Measurements from ENCODE around the gene ZNF28.
"Not testable (repeated sequence)": the region's sequence is repeated elsewhere in the genome, so short reads cannot be mapped to it uniquely, and the experiment has no call there.

Gene ZNF28

DNA sequence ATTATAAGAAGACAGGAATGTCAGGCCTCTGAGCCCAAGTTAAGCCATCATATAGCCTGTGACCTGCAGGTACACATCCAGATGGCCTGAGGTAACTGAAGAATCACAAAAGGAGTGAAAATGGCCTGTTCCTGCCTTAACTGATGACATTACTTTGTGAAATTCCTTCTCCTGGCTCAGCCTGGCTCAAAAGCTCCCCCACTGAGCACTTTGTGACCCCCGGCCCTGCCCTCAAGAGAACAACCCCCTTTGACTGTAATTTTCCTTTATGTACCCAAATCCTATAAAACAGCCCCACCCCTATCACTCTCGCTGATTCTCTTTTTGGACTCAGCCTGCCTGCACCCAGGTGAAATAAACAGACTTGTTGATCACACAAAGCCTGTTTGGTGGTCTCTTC is 65.0 kb downstream of the ZNF28 start:
- not testable (repeated sequence) for H3K27me3 ChIP-seq (ENCODE audit: insufficient read depth, low read length); H3K4me3 ChIP-seq (ENCODE audit: low read depth, low read length); H3K79me2 ChIP-seq (ENCODE audit: control insufficient read depth, insufficient read depth, low read length, unreplicated experiment); H3K4me1 ChIP-seq (ENCODE audit: control insufficient read depth, insufficient read depth, low read length, unreplicated experiment); H3K27ac ChIP-seq (ENCODE audit: low read depth, low read length); H2AFZ ChIP-seq (ENCODE audit: low read length, unreplicated experiment); H3K36me3 ChIP-seq (ENCODE audit: insufficient read depth, low read length)

DNA sequence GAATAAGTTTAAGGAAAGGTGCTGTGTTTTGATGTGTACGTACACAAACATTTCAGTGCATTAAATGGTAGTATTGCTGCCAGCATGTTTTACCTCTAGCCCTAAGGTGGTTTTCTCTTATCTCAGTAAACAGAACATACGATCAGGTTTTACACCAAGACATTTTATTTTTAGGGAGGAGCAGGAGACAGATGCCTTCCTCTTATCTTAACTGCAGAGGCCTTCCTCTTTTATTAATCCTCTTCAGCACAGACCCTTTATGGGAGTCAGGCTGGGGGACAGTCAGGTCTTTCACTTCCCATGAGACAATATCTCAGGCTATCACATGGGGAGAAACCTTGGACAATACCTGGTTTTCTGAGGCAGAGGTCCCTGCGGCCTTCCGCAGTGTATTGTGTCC is 71.7 kb downstream of the ZNF28 start:
- no peak overlapping the region for H2AFZ ChIP-seq (ENCODE audit: low read length, unreplicated experiment)
- H3K27me3 ChIP-seq (ENCODE audit: insufficient read depth, low read length) = no peaks in the 10 kb centered on the region
- no peaks in the 10 kb centered on the region for H3K79me2 ChIP-seq (ENCODE audit: control insufficient read depth, insufficient read depth, low read length, unreplicated experiment)
- H3K4me3 ChIP-seq (ENCODE audit: low read depth, low read length) = no peak overlapping the region
- no peak overlapping the region for H3K27ac ChIP-seq (ENCODE audit: low read depth, low read length)
- no peaks in the 10 kb centered on the region for H3K4me1 ChIP-seq (ENCODE audit: control insufficient read depth, insufficient read depth, low read length, unreplicated experiment)
- no peaks in the 10 kb centered on the region for H3K36me3 ChIP-seq (ENCODE audit: insufficient read depth, low read length)

DNA sequence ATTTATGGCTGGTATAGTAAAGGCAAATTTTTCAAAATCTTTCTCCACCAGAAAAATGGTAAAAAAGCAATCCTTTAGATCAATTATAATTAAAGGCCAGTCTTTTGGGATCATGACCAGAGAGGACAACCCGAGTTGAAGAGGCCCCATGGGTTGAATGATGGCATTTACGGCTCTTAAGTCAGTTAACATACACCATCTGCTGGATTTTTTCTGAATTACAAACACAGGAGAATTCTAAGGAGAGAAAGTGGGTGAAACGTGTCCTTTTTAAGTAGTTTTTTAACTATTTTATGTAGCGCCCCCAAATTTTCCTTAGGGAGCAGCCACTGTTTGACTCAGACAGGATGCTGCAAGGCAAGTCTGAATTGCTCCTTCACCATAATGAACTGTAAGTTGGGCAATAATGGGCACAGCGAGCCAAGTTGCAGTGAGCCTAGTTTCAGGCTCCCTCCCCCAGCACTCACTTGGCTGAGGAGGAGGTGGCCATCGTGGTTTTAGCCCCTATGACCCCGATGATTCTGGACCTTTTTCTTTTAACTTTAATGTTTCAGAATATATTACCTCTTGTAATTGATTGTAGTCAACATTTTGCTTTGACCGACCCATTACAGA is 73.0 kb downstream of the ZNF28 start:
- Histone ChIP-seq H3K27me3 (ENCODE audit: insufficient read depth, low read length) (no peaks in the 10 kb centered on the region), H3K27ac (ENCODE audit: low read depth, low read length) (no peak overlapping the region), H2AFZ (ENCODE audit: low read length, unreplicated experiment) (peak overlapping the region; percentile 57), H3K4me1 (ENCODE audit: control insufficient read depth, insufficient read depth, low read length, unreplicated experiment) (no peaks in the 10 kb centered on the region), H3K36me3 (ENCODE audit: insufficient read depth, low read length) (no peaks in the 10 kb centered on the region), H3K79me2 (ENCODE audit: control insufficient read depth, insufficient read depth, low read length, unreplicated experiment) (no peaks in the 10 kb centered on the region), H3K4me3 (ENCODE audit: low read depth, low read length) (peak overlapping the region; percentile 37; the same call in 1 of the 2 replicates)
